Ectodermal cell (in vitro differentiated cells): Measurements from ENCODE around the gene BCOR.

Experiments used
- H3K27ac ChIP-seq: 2 replicates; pipeline ENCODE4 v1.7.0; 2013; ENCODE audit warnings: mild to moderate bottlenecking, low read depth, low read length; ENCODE audit not compliant: insufficient read depth, poor library complexity, severe bottlenecking
- H3K27me3 ChIP-seq: 2 replicates; pipeline ENCODE4 v1.7.0; 2013; ENCODE audit warnings: mild to moderate bottlenecking, low read length; ENCODE audit not compliant: insufficient read depth, control insufficient read depth, poor library complexity, severe bottlenecking
- H3K36me3 ChIP-seq: one replicate; pipeline ENCODE4 v1.7.0; 2013; ENCODE audit warnings: low read length; ENCODE audit not compliant: control insufficient read depth, insufficient read depth
- H3K4me1 ChIP-seq: one replicate; pipeline ENCODE4 v1.7.0; 2013; ENCODE audit warnings: low read length; ENCODE audit not compliant: control insufficient read depth, insufficient read depth
- H3K4me3 ChIP-seq: 2 replicates; pipeline ENCODE4 v1.7.0; 2013; ENCODE audit warnings: low read depth, low read length, control low read depth; ENCODE audit not compliant: insufficient read depth
- H3K9me3 ChIP-seq: 2 replicates; pipeline ENCODE4 v1.7.0; 2013; ENCODE audit warnings: mild to moderate bottlenecking, low read length, moderate library complexity; ENCODE audit not compliant: control insufficient read depth
- WGBS, 2 experiments: methylation state at CpG; one replicate each; pipeline ENCODE4 v1.1.7; 2013; ENCODE audit warnings: missing lambda C conversion rate in 2 of 2; 5-methylcytosine and 5-hydroxymethylcytosine counted together

Gene BCOR

GRCh38 chrX:40063555-40063954 lies 34.2 kb downstream of the BCOR start:
- 89 to 94% methylated on average over 7 of the region's 7 CpGs for WGBS, 2 experiments
- Histone ChIP-seq H3K27me3 (no peaks in the 10 kb centered on the region), H3K9me3 (no peaks in the 10 kb centered on the region), H3K36me3 (no peaks in the 10 kb centered on the region), H3K4me3 (no peak overlapping the region), H3K4me1 (peaks cover 12% of the 10 kb centered on the region), H3K27ac (no peak overlapping the region)

GRCh38 chrX:40062525-40063155 lies 35.1 kb downstream of the BCOR start:
- H3K9me3 ChIP-seq: no peaks in the 10 kb centered on the region
- H3K27ac ChIP-seq: no peak overlapping the region
- 84 to 86% methylated on average over 24 of the region's 24 CpGs for WGBS, 2 experiments
- peaks cover 12% of the 10 kb centered on the region for H3K4me1 ChIP-seq
- no peaks in the 10 kb centered on the region for H3K36me3 ChIP-seq
- H3K4me3 ChIP-seq: no peak overlapping the region
- no peaks in the 10 kb centered on the region for H3K27me3 ChIP-seq

GRCh38 chrX:40061871-40062524 lies 35.8 kb downstream of the BCOR start:
- Histone ChIP-seq H3K27ac (no peak overlapping the region), H3K36me3 (no peaks in the 10 kb centered on the region), H3K27me3 (no peaks in the 10 kb centered on the region), H3K9me3 (no peaks in the 10 kb centered on the region), H3K4me1 (peaks cover 12% of the 10 kb centered on the region), H3K4me3 (no peak overlapping the region)
- 89 to 94% methylated on average over 26 to 29 of the region's 30 CpGs for WGBS, 2 experiments

- H3K4me3 ChIP-seq: no peak overlapping the region
- H3K27me3 ChIP-seq: no peaks in the 10 kb centered on the region
- no peaks in the 10 kb centered on the region for H3K9me3 ChIP-seq
- H3K36me3 ChIP-seq: peaks cover 3% of the 10 kb centered on the region
- no peak overlapping the region for H3K27ac ChIP-seq
- H3K4me1 ChIP-seq: peaks cover 12% of the 10 kb centered on the region
- 96 to 97% methylated on average over 10 of the region's 10 CpGs for WGBS, 2 experiments
Observed at GRCh38 chrX:40061005-40061404, 36.8 kb downstream of the BCOR start.

GRCh38 chrX:40060356-40060845 lies 37.4 kb downstream of the BCOR start:
- no peak overlapping the region for H3K4me3 ChIP-seq
- peaks cover 12% of the 10 kb centered on the region for H3K4me1 ChIP-seq
- WGBS, 2 experiments: 95% methylated on average over 7 of the region's 7 CpGs
- no peak overlapping the region for H3K27ac ChIP-seq
- peaks cover 3% of the 10 kb centered on the region for H3K36me3 ChIP-seq
- H3K9me3 ChIP-seq: no peaks in the 10 kb centered on the region
- H3K27me3 ChIP-seq: no peaks in the 10 kb centered on the region

GRCh38 chrX:40058719-40059118 lies 39.0 kb downstream of the BCOR start:
- 83 to 91% methylated on average over 11 of the region's 11 CpGs for WGBS, 2 experiments
- Histone ChIP-seq H3K36me3 (peaks cover 15% of the 10 kb centered on the region), H3K9me3 (no peaks in the 10 kb centered on the region), H3K27ac (no peak overlapping the region), H3K27me3 (no peaks in the 10 kb centered on the region), H3K4me1 (no peaks in the 10 kb centered on the region), H3K4me3 (no peak overlapping the region)

GRCh38 chrX:40057405-40057804 lies 40.4 kb downstream of the BCOR start:
- 91 to 95% methylated on average over 9 of the region's 9 CpGs for WGBS, 2 experiments

GRCh38 chrX:40056420-40056819 lies 41.3 kb downstream of the BCOR start:
- Histone ChIP-seq H3K27me3 (no peaks in the 10 kb centered on the region), H3K27ac (no peak overlapping the region), H3K9me3 (no peaks in the 10 kb centered on the region), H3K36me3 (peaks cover 38% of the 10 kb centered on the region), H3K4me1 (no peaks in the 10 kb centered on the region), H3K4me3 (no peak overlapping the region)
- 86 to 93% methylated on average over 3 to 4 of the region's 4 CpGs for WGBS, 2 experiments

More at GRCh38 chrX:40057405-40057804, 40.4 kb downstream of the BCOR start:
- Histone ChIP-seq H3K36me3 (peaks cover 28% of the 10 kb centered on the region), H3K4me1 (no peaks in the 10 kb centered on the region), H3K27ac (no peak overlapping the region), H3K9me3 (no peaks in the 10 kb centered on the region), H3K4me3 (no peak overlapping the region), H3K27me3 (no peaks in the 10 kb centered on the region)

GRCh38 chrX:40055495-40055894 lies 42.3 kb downstream of the BCOR start:
- WGBS, 2 experiments: 93 to 97% methylated on average over 5 to 6 of the region's 6 CpGs
- H3K27ac ChIP-seq: no peak overlapping the region
- H3K9me3 ChIP-seq: no peaks in the 10 kb centered on the region
- no peaks in the 10 kb centered on the region for H3K4me1 ChIP-seq
- H3K36me3 ChIP-seq: peaks cover 45% of the 10 kb centered on the region
- H3K4me3 ChIP-seq: no peak overlapping the region
- H3K27me3 ChIP-seq: no peaks in the 10 kb centered on the region

GRCh38 chrX:40054793-40055192 lies 43.0 kb downstream of the BCOR start:
- H3K27me3 ChIP-seq: no peaks in the 10 kb centered on the region
- H3K36me3 ChIP-seq: peaks cover 50% of the 10 kb centered on the region
- H3K9me3 ChIP-seq: peaks cover 3% of the 10 kb centered on the region
- H3K4me1 ChIP-seq: no peaks in the 10 kb centered on the region
- WGBS, 2 experiments: 92 to 100% methylated on average over 1 of the region's 1 CpG
- no peak overlapping the region for H3K4me3 ChIP-seq
- H3K27ac ChIP-seq: no peak overlapping the region
